ENCODE results near the gene EDARADD.

- TF ChIP-seq CTCF (IDR thresholded peaks at IDR 0.05) (no peak), POLR2A (IDR thresholded peaks at IDR 0.05) (no peak)
Observed at GRCh38 chr1:236391008-236391407, 3.1 kb upstream of the EDARADD start.
